ENCODE data around the gene SLC43A1. TPM values are rescaled to one million over a fixed set of nuclear protein-coding genes. Genes with fewer than 3 reads are reported as not detected.

Gene SLC43A1
- polyA plus RNA-seq, 3 donors = 5.4 to 6.2 (median 5.8) TPM

GRCh38 chr11:57508341-57509170, 6.9 kb downstream of the SLC43A1 start:
- Histone ChIP-seq H3K27me3 (ENCODE audit: control insufficient read depth in 2 of 2, insufficient read depth in 2 of 2, low read length in 2 of 2) (no peaks in the 10 kb centered on the region), H3K36me3 (replicated peaks in 1 of 2; ENCODE audit: control insufficient read depth in 1 of 2, insufficient read depth in 2 of 2, low read length in 2 of 2) (peaks cover 0 to 11% of the 10 kb centered on the region in 2 donors), H3K79me2 (ENCODE audit: insufficient read depth, low read length) (peaks cover 12% of the 10 kb centered on the region), H2AFZ (ENCODE audit: insufficient read depth, low read depth, low read length, poor library complexity, severe bottlenecking) (no peak overlapping the region), H3K4me1 (ENCODE audit: control insufficient read depth in 1 of 2, insufficient read depth in 2 of 2, low read length in 2 of 2) (peaks cover 0 to 1% of the 10 kb centered on the region in 2 donors), H4K20me1 (ENCODE audit: insufficient read depth, low read length) (no peaks in the 10 kb centered on the region), H3K4me2 (replicated peaks; ENCODE audit: extremely low read depth, low read length, poor library complexity, severe bottlenecking) (no peak overlapping the region), H3K9me3 (replicated peaks in 1 of 2; ENCODE audit: control insufficient read depth in 1 of 2, insufficient read depth in 1 of 2, low read length in 2 of 2) (no peaks in the 10 kb centered on the region), H3K27ac (ENCODE audit: low read depth in 1 of 2, low read length in 2 of 2) (no peak overlapping the region), H3K4me3 (replicated peaks in 1 of 3; ENCODE audit: low read depth in 2 of 3, low read length in 3 of 3) (no peak overlapping the region), H3K9ac (ENCODE audit: insufficient read depth, low read length, poor library complexity, severe bottlenecking) (no peak overlapping the region)
- no peak overlapping the region for H3K27ac Mint-ChIP-seq
- DNase-seq = no peak
- no peak overlapping the region for H3K4me3 Mint-ChIP-seq
- peaks cover 8% of the 10 kb centered on the region for H3K4me1 Mint-ChIP-seq
- no peaks in the 10 kb centered on the region for H3K27me3 Mint-ChIP-seq (ENCODE audit: low read depth in 3 of 3)
- intact Hi-C loops (cut with micrococcal nuclease) = no loop called here
- peaks cover 6 to 16% of the 10 kb centered on the region in 2 donors for H3K36me3 Mint-ChIP-seq
- no peak for TF ChIP-seq CTCF (IDR thresholded peaks at IDR 0.05)
- WGBS (ENCODE audit: insufficient coverage) = 94% methylated on average over 3 of the region's 7 CpGs
- H3K9me3 Mint-ChIP-seq = peaks cover 0 to 3% (median 0%) of the 10 kb centered on the region in 7 donors

- no peaks in the 10 kb centered on the region for H4K20me1 ChIP-seq (ENCODE audit: insufficient read depth, low read length)
- no peaks in the 10 kb centered on the region for H3K27me3 ChIP-seq (ENCODE audit: control insufficient read depth in 2 of 2, insufficient read depth in 2 of 2, low read length in 2 of 2)
- intact Hi-C loops (cut with micrococcal nuclease) = no loop called here
- H3K4me1 ChIP-seq (ENCODE audit: control insufficient read depth in 1 of 2, insufficient read depth in 2 of 2, low read length in 2 of 2) = no peaks in the 10 kb centered on the region
- H3K36me3 ChIP-seq (replicated peaks in 1 of 2; ENCODE audit: control insufficient read depth in 1 of 2, insufficient read depth in 2 of 2, low read length in 2 of 2) = peaks cover 3 to 18% of the 10 kb centered on the region in 2 donors
- no peak overlapping the region for H3K4me2 ChIP-seq (replicated peaks; ENCODE audit: extremely low read depth, low read length, poor library complexity, severe bottlenecking)
- no peak overlapping the region for H3K27ac Mint-ChIP-seq
- no peak overlapping the region for H3K4me3 Mint-ChIP-seq
- no CpG with 5 or more reads among the region's 1 CpG for WGBS (ENCODE audit: insufficient coverage)
- no peak overlapping the region for H2AFZ ChIP-seq (ENCODE audit: insufficient read depth, low read depth, low read length, poor library complexity, severe bottlenecking)
- H3K9ac ChIP-seq (ENCODE audit: insufficient read depth, low read length, poor library complexity, severe bottlenecking) = no peak overlapping the region
- peaks cover 0 to 2% (median 0%) of the 10 kb centered on the region in 7 donors for H3K9me3 Mint-ChIP-seq
- H3K4me3 ChIP-seq (replicated peaks in 1 of 3; ENCODE audit: low read depth in 2 of 3, low read length in 3 of 3) = no peak overlapping the region
- H3K9me3 ChIP-seq (replicated peaks in 1 of 2; ENCODE audit: control insufficient read depth in 1 of 2, insufficient read depth in 1 of 2, low read length in 2 of 2) = no peaks in the 10 kb centered on the region
- peaks cover 12% of the 10 kb centered on the region for H3K79me2 ChIP-seq (ENCODE audit: insufficient read depth, low read length)
- H3K4me1 Mint-ChIP-seq = no peaks in the 10 kb centered on the region
- TF ChIP-seq CTCF (IDR thresholded peaks at IDR 0.05) = no peak
- no peaks in the 10 kb centered on the region for H3K27me3 Mint-ChIP-seq (ENCODE audit: low read depth in 3 of 3)
- no peak for DNase-seq
- H3K27ac ChIP-seq (ENCODE audit: low read depth in 1 of 2, low read length in 2 of 2) = no peak overlapping the region
- peaks cover 12 to 25% of the 10 kb centered on the region in 2 donors for H3K36me3 Mint-ChIP-seq
Measured at GRCh38 chr11:57506522-57506921, 9.0 kb downstream of the SLC43A1 start.
